ENCODE measurements around the gene TAX1BP1. TPM values are rescaled to one million over a fixed set of nuclear protein-coding genes. Genes with fewer than 3 reads are reported as not detected.

TAX1BP1 gene
- total RNA-seq, 1 experiment from 2014 or later: 69.9 TPM

DNA sequence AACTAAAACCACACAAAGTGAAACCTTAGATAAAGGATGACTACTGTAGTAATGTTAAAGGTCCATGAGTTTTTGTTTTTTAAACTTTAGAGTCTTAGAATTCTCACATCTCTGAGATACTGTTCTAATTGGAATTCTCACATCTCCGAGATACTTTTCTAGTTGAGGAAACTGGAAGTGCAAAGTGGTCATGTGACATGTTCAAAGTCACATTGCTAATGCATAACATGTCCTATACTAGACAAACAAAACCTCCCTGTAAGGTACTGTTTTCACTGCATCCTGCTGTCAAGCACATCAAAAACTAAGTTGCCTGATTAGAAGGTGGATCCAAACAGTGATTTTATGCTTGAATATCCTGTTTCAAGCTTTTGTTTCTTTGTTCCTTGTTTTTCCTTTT, 13.9 kb downstream of the TAX1BP1 start:
- TF ChIP-seq IRF2 (CRISPR knock-in tag; IDR thresholded peaks at IDR 0.05; ENCODE audit: borderline replicate concordance, low read depth): no peak
- TF ChIP-seq, protein P1, sequence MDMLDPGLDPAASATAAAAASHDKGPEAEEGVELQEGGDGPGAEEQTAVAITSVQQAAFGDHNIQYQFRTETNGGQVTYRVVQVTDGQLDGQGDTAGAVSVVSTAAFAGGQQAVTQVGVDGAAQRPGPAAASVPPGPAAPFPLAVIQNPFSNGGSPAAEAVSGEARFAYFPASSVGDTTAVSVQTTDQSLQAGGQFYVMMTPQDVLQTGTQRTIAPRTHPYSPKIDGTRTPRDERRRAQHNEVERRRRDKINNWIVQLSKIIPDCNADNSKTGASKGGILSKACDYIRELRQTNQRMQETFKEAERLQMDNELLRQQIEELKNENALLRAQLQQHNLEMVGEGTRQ (CRISPR knock-in tag; IDR thresholded peaks at IDR 0.05): peak; percentile 29; the same call in 1 of the 2 replicates
- H3K9me3 Mint-ChIP-seq: no peaks in the 10 kb centered on the region
- H3K36me3 Mint-ChIP-seq: peaks cover 28% of the 10 kb centered on the region
- POLR2A ChIA-PET: no interaction called here
- CTCF ChIA-PET: no interaction called here
- no peaks in the 10 kb centered on the region for H3K4me1 Mint-ChIP-seq
- H3K27me3 Mint-ChIP-seq (ENCODE audit: low read depth): no peaks in the 10 kb centered on the region
- ATAC-seq (no peak), DNase-seq (ENCODE audit: low spot score) (no peak)
- no peak overlapping the region for H3K4me3 Mint-ChIP-seq
- no peak overlapping the region for H3K27ac Mint-ChIP-seq

DNA sequence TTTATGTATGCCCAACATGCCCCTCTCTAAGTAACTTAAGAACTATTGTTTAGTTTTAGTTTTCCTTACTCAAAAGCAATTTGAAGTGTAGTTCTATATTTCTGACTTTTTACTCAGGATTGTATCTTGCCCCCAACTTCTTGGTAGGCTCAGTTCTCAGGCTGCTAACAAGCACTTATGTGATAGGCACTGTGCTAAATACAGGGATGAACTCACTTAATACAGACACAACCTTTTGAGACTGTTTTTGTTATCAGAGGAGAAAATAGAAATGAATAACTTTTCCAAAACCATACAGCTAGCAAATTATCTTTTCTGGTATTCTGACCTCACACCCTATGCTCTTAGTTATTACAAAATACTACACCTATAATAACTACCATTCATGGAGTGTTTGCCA, 16.3 kb downstream of the TAX1BP1 start:
- POLR2A ChIA-PET: no interaction called here
- DNase-seq (ENCODE audit: low spot score) (no peak), ATAC-seq (no peak)
- peaks cover 2% of the 10 kb centered on the region for H3K9me3 Mint-ChIP-seq
- no peaks in the 10 kb centered on the region for H3K27me3 Mint-ChIP-seq (ENCODE audit: low read depth)
- H3K4me1 Mint-ChIP-seq: no peaks in the 10 kb centered on the region
- H3K4me3 Mint-ChIP-seq: no peak overlapping the region
- TF ChIP-seq, protein P2, sequence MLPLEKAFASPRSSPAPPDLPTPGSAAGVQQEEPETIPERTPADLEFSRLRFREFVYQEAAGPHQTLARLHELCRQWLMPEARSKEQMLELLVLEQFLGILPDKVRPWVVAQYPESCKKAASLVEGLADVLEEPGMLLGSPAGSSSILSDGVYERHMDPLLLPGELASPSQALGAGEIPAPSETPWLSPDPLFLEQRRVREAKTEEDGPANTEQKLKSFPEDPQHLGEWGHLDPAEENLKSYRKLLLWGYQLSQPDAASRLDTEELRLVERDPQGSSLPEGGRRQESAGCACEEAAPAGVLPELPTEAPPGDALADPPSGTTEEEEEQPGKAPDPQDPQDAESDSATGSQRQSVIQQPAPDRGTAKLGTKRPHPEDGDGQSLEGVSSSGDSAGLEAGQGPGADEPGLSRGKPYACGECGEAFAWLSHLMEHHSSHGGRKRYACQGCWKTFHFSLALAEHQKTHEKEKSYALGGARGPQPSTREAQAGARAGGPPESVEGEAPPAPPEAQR (CRISPR knock-in tag; IDR thresholded peaks at IDR 0.05): no peak
- TF ChIP-seq GTF2I (CRISPR knock-in tag; conservative IDR thresholded peaks at IDR 0.05) (no peak), CREM (CRISPR knock-in tag; IDR thresholded peaks at IDR 0.05) (no peak), ZNF317 (CRISPR knock-in tag; IDR thresholded peaks at IDR 0.05; ENCODE audit: borderline replicate concordance, low read depth) (no peak), IRF2 (CRISPR knock-in tag; IDR thresholded peaks at IDR 0.05; ENCODE audit: borderline replicate concordance, low read depth) (no peak), JUN (CRISPR knock-in tag; IDR thresholded peaks at IDR 0.05) (no peak)
- CTCF ChIA-PET: no interaction called here
- H3K27ac Mint-ChIP-seq: no peak overlapping the region; the same call in 1 of the 2 replicates
- peaks cover 17% of the 10 kb centered on the region for H3K36me3 Mint-ChIP-seq

DNA sequence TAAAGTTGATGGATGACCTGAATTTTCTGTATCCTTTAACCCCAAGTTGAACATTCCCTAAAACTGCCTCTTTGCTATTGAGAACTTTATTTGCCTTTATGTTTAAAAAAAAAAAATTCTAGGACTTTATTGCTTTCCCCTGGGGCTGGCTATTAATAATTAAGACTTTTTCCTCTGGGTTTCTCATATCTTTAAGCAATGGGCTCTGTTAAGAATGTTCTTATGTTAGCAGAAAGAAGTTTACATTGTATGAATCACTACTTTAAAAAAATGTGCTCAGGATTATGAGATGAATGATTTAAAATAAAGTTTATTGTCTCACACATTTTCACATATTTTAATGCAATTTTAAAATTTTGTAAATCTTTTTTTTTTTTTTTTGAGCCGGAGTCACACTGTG, 19.5 kb downstream of the TAX1BP1 start:
- no peaks in the 10 kb centered on the region for H3K27me3 Mint-ChIP-seq (ENCODE audit: low read depth)
- H3K4me1 Mint-ChIP-seq: no peaks in the 10 kb centered on the region
- peaks cover 30% of the 10 kb centered on the region for H3K36me3 Mint-ChIP-seq
- no peak overlapping the region for H3K4me3 Mint-ChIP-seq
- POLR2A ChIA-PET: no interaction called here
- peaks cover 9% of the 10 kb centered on the region for H3K9me3 Mint-ChIP-seq
- no peak for ATAC-seq
- no peak for DNase-seq (ENCODE audit: low spot score)
- CTCF ChIA-PET: no interaction called here
- no peak overlapping the region for H3K27ac Mint-ChIP-seq
- TF ChIP-seq, protein P3, sequence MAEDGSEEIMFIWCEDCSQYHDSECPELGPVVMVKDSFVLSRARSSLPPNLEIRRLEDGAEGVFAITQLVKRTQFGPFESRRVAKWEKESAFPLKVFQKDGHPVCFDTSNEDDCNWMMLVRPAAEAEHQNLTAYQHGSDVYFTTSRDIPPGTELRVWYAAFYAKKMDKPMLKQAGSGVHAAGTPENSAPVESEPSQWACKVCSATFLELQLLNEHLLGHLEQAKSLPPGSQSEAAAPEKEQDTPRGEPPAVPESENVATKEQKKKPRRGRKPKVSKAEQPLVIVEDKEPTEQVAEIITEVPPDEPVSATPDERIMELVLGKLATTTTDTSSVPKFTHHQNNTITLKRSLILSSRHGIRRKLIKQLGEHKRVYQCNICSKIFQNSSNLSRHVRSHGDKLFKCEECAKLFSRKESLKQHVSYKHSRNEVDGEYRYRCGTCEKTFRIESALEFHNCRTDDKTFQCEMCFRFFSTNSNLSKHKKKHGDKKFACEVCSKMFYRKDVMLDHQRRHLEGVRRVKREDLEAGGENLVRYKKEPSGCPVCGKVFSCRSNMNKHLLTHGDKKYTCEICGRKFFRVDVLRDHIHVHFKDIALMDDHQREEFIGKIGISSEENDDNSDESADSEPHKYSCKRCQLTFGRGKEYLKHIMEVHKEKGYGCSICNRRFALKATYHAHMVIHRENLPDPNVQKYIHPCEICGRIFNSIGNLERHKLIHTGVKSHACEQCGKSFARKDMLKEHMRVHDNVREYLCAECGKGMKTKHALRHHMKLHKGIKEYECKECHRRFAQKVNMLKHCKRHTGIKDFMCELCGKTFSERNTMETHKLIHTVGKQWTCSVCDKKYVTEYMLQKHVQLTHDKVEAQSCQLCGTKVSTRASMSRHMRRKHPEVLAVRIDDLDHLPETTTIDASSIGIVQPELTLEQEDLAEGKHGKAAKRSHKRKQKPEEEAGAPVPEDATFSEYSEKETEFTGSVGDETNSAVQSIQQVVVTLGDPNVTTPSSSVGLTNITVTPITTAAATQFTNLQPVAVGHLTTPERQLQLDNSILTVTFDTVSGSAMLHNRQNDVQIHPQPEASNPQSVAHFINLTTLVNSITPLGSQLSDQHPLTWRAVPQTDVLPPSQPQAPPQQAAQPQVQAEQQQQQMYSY (CRISPR knock-in tag; IDR thresholded peaks at IDR 0.05): no peak
- TF ChIP-seq JAZF1 (CRISPR knock-in tag; IDR thresholded peaks at IDR 0.05) (no peak), KAT7 (CRISPR knock-in tag; IDR thresholded peaks at IDR 0.05; ENCODE audit: borderline replicate concordance) (no peak), NFATC4 (CRISPR knock-in tag; IDR thresholded peaks at IDR 0.05) (no peak), CREB1 (CRISPR knock-in tag; IDR thresholded peaks at IDR 0.05) (no peak), SMAD3 (CRISPR knock-in tag; IDR thresholded peaks at IDR 0.05; ENCODE audit: borderline replicate concordance) (no peak), TCF7 (CRISPR knock-in tag; IDR thresholded peaks at IDR 0.05; ENCODE audit: low read depth) (no peak), SP1 (CRISPR knock-in tag; conservative IDR thresholded peaks at IDR 0.05) (no peak), ZBTB21 (CRISPR knock-in tag; IDR thresholded peaks at IDR 0.05; ENCODE audit: borderline replicate concordance) (no peak), ZNF396 (CRISPR knock-in tag; IDR thresholded peaks at IDR 0.05; ENCODE audit: borderline replicate concordance) (no peak), FOXJ3 (CRISPR knock-in tag; IDR thresholded peaks at IDR 0.05; ENCODE audit: borderline replicate concordance) (no peak), ZNF121 (CRISPR knock-in tag; IDR thresholded peaks at IDR 0.05) (no peak)
- TF ChIP-seq, protein P4, sequence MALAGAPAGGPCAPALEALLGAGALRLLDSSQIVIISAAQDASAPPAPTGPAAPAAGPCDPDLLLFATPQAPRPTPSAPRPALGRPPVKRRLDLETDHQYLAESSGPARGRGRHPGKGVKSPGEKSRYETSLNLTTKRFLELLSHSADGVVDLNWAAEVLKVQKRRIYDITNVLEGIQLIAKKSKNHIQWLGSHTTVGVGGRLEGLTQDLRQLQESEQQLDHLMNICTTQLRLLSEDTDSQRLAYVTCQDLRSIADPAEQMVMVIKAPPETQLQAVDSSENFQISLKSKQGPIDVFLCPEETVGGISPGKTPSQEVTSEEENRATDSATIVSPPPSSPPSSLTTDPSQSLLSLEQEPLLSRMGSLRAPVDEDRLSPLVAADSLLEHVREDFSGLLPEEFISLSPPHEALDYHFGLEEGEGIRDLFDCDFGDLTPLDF (CRISPR knock-in tag; IDR thresholded peaks at IDR 0.05): no peak
- TF ChIP-seq, protein P5, sequence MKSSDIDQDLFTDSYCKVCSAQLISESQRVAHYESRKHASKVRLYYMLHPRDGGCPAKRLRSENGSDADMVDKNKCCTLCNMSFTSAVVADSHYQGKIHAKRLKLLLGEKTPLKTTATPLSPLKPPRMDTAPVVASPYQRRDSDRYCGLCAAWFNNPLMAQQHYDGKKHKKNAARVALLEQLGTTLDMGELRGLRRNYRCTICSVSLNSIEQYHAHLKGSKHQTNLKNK (CRISPR knock-in tag; IDR thresholded peaks at IDR 0.05): no peak
- TF ChIP-seq, protein P6, sequence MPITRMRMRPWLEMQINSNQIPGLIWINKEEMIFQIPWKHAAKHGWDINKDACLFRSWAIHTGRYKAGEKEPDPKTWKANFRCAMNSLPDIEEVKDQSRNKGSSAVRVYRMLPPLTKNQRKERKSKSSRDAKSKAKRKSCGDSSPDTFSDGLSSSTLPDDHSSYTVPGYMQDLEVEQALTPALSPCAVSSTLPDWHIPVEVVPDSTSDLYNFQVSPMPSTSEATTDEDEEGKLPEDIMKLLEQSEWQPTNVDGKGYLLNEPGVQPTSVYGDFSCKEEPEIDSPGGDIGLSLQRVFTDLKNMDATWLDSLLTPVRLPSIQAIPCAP (CRISPR knock-in tag; IDR thresholded peaks at IDR 0.05): no peak
- TF ChIP-seq, protein P7, sequence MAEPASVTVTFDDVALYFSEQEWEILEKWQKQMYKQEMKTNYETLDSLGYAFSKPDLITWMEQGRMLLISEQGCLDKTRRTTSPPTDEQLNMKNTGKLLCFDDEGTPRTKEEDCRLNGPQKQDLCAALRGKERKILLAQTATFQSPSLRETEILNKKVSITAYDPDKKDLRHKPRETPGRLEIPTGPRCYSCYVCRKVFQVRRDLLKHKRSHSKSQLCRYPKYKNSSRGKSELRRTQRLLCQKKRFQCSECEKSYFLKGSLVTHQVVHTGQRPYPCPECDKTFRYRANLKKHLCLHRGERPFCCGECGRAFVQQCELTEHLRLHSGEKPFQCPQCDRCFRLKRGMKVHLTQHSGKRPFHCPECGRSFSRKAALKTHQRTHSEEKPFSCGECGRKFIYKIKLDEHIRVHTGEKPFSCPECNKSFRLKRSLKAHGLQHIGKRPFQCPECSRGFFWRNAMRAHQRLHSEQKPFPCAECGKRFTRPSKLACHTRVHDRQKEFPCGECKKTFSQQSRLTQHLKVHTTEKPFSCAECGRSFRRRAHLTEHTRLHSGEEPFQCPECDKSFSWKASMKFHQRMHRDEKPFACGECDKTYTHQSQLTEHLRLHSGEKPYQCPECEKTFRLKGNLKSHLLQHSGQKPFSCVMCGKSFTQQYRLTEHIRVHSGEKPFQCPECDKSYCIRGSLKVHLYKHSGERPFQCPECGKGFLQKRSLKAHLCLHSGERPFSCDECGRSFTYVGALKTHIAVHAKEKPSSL (CRISPR knock-in tag; conservative IDR thresholded peaks at IDR 0.05): no peak
